ENCODE measurements around the gene EXOC6B.

GRCh38 chr2:72129681-72130340, 696.0 kb downstream of the EXOC6B start:
- no peak for TF ChIP-seq CTCF (IDR thresholded peaks at IDR 0.05)
- TF ChIP-seq EP300 (IDR thresholded peaks at IDR 0.05) = no peak
- no peak for TF ChIP-seq POLR2A (IDR thresholded peaks at IDR 0.05)
- no peak for TF ChIP-seq POLR2AphosphoS5 (IDR thresholded peaks at IDR 0.05)

Measured in suprapubic skin (tissue), 4 donors.